GM11168 (cell line): ENCODE results near the gene APBB1IP.
"Not testable (repeated sequence)": the region's sequence is repeated elsewhere in the genome, so short reads cannot be mapped to it uniquely, and the experiment has no call there.

Experiments used
- in situ Hi-C: fragments of 300-500 bp; cut with MboI; formaldehyde crosslinking; loops from one replicate; pipeline ENCODE4 v1.12.0; 2022; ENCODE audit warnings: low sequenced_read_pairs; ENCODE audit not compliant: unreplicated experiment

The APBB1IP gene

DNA sequence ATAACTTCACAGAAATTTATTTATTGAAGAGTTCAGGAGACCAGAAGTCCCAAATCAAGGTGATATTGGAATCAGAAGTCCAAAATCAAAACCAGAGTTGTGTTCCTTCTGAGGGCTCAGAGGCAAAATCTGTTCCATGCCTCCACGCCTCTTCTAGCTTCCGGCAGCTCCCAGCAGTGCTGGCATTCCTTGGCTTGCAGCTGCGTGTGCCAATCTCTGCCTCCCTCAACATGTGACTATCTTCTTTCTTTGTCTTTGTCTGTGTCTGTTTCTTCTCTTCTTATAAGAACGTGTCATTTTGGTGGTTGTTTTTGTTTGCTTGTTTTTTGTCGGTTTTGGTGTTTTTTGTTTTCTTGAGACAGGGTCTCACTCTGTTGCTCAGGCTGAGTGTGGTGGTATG, 116.1 kb downstream of the APBB1IP start:
- in situ Hi-C loops = loop anchor here (10.0 kb wide), 1 partner anchor 219 kb away; no protein-coding TSS in a partner anchor

DNA sequence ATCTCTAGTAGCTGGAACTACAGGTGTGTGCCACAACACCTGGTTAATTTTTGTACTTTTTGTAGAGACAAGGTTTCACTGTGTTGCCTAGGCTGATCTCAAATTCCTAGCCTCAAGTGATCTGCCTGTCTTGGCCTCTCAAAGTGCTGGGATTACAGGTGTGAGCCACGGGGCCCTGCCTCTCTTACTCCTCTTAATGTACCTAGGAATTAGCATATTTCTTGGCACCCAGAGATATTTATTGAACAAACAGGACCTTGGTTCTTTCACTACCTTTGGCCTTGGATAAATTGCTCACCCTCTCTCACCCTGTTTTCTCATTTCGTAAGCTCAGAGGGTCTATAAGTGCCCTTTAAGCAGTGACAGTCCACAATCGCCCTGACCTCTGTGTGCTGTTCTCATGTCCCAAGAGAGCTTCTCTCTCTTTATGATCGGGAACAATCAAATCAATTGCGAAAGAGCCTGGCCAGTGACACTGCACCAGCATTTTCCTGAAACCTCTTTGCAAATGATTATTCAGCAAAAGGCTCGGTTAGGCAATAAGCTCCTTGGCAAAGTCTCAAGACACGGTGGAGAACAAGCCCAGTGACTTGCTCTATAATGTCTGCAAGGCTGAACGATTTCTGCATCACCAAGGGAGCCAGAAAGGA, 117.7 kb downstream of the APBB1IP start:
- in situ Hi-C loops = loop anchor here (10.0 kb wide), 1 partner anchor 221 kb away; no protein-coding TSS in a partner anchor

DNA sequence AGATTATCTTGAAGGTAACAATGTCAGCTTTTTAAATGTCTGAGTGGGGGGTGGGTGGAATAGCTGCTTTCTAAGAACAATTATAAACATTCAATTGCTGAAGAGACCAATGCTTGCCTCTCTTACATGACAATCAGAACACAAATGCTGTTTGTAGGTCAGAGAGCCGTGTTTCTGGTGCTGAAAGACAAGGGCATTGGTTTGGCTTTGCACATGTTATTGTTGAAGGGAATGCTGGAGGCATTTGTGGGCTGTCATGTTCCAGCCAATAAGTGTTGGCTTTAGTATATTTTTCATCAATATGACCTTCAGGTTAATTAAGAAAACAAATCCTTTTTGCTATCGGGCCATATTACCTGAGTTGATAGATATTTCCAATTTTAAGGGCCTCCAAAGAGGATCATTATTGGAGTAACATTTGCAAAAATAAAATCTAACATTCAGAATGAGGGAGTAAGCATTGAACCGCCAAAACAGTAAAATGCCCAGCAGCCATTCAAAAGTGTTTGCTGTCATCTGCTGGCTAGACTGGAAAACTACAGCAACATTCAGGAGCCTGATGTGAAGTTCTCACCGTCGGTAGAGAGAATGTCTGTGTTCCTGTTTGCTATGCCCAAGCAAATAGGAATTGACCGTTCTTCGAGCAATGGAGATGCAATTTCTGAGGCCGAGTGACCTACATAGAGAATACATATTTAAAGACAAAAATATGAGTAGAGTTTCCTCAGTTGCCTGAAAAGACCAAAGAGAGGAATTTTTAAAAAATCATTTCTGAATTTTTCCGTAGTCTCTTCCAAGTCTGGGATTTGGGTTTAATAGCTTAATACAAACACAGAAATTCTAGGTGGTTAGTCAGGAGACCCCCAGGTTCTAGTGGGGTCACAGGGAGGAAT, 118.9 kb downstream of the APBB1IP start:
- in situ Hi-C loops = loop anchor here (10.0 kb wide), 1 partner anchor 222 kb away; no protein-coding TSS in a partner anchor

DNA sequence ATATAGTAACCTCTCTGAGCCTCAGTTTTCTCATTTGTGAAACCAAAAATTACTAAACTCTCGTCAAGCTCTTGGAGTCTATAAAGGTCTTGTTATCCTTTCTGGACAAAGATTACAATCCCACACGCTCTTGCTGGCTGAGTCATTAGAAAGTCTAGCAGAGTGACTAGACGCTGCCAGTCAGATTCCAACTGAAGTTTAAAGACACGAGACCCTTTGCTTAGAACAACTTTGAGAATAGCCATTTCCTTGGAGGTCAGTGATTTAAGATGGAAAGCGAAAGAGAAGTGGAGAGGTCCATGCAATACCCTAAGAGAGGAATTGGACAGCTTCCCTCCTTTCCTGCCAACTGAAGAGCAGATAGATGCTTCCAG, 119.5 kb downstream of the APBB1IP start:
- in situ Hi-C loops = loop anchor here (10.0 kb wide), 1 partner anchor 223 kb away; no protein-coding TSS in a partner anchor

DNA sequence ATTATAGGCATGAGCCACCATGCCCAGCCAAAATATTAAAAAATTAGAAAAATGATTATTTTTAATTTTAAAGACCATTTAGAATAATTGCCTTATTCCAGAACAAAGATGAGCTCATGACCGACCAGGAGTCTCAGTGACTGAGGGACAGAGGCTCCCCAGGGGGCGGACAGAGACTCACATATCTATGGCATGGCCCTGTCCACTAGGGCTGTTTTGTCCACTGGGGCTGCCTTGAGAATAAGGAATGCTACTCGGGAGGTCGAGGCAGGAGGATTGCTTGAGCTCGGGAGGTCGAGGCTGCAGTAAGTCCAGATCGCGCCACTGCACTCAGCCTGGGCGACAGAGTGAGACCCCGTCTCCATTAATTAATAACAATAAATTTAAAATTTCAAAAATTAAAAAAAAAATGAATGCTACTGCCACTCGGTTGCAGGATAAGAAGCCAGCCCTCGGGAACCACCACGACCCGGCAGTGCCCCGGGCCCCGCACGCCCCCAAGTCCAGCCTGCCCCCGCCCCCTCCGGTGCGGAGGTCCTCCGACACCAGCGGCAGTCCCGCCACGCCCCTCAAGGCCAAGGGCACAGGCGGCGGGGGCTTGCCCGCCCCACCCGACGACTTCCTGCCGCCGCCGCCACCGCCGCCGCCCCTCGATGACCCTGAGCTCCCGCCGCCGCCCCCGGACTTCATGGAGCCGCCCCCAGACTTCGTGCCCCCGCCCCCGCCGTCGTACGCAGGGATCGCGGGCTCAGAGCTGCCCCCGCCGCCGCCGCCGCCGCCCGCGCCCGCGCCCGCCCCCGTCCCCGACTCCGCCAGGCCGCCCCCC, 128.6 kb downstream of the APBB1IP start:
- in situ Hi-C loops = no loop called here

DNA sequence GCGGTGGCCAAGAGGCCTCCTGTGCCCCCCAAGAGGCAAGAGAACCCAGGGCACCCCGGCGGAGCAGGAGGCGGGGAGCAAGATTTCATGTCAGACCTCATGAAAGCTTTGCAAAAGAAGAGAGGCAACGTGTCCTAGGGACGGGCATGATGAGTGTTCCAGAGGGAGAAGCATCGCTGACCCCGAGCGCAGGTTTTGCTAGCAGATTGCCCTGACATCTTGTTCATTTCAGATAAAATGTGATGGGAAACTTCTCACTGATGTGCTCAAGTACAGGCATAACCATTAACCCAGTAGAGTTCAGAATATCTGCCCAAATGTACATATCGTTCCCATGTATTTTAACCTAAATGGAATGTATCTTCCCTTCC, 129.2 kb downstream of the APBB1IP start:
- in situ Hi-C loops = no loop called here

DNA sequence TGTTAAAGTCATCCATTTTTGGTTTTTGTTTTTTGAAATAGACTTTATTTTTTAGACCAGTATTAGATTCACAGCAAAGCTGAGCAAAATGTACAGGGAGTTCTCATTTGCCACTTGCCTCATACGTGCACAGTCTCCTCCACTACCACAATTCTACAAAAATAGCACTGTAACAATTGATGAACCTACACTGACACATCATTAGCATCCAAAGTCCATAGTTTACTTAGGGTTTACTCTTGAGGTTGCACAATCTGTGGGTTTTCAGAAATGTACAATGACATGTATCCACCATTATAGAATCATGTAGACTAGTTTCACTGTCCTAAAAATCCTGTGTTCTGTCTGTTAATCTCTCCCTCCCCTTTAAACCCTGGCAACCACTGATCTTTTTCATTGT, 133.5 kb downstream of the APBB1IP start:
- in situ Hi-C loops = no loop called here

DNA sequence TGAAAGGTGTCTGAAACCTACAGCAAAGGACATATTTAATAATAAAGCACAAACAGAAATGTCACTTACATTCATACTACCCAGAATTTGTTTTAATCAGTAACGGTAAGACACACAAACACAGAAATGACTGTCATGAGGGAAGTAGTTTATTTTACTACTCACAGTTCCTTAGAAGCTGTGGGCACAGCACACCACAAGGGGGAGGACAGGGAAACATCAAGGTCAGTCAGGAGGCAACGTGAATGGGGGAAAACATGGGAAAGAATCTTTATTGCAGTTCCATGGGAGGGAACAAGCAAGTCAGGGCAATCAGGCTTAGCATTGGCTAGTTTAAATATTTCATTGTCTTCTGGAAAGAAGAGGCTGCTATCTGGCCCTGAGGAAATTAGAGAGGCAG, 135.5 kb downstream of the APBB1IP start:
- in situ Hi-C loops = no loop called here

DNA sequence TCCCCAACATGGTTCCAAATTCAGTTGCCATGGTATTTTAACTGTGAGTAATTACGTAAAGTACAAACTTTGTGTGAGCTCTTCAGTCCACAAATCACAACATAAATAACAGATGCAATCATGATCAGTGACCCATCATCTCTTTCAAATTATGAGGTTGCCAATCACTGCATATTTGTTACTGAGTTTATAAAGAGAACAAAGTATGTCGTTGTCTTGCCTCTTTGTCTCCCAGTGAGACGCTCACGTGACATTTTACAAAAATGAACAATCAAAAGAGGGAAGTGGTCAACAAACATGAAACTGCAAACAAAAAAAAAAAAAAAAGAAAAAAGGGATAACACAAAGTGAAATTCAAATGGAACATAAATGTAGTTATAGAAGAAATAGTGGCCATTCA, 136.6 kb downstream of the APBB1IP start:
- in situ Hi-C loops = no loop called here

DNA sequence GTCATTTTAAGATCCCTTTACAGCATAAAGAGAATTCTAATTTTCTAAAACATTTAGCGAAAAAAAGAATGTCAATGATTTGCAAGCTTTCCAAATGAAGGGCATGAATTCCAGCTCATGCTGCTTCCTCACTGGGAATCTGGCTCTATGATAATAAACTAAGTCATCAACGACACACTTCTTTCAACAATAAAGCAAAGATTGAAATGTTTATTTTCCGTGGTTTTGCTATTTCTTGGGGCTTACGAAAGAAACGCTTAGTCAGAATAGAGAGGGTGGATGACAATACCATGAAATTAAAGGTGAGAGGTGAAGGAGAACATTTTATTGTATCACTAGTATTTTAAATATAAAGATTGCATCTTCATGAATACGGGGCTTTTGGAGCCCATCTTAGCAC, 140.2 kb downstream of the APBB1IP start:
- in situ Hi-C loops = not testable (repeated sequence)

DNA sequence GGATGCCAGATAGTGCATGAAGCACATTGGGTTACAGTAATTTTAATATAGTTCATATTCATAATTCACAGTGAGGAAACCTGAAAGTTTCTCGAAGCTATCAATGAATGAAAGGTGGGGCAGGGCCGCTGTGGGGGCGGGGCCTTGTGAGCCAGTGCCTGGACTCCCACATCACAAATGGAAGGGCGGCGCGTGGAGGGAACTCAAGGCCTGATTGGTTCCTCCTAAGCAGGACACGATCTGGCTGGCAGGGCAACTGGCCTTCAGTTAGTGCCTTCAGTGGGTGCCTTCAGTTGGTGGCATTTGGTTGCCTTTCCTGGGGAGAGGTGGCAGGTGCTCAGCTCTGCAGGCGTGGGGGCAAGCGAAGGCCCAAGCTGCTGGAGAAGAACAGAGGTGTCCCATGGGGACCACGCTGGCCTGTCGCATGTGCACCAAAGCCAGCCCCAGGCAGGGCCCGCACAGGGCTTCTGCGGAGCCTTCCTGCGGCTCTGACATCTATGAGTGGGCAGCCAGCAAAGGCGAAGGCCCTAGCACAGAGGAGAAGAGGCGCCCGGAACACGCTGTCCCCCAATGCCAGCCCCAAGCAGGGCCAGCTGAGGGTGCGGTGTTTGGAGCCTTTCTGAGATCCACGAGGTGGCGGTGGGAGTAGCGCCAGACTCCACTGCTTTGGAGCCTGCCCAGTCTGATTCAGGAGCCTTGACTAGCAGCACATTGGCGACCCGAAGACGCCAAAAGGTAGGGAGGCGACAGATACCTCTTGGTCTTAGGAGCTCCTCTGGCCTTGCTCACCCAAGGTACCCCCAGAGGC, 141.3 kb downstream of the APBB1IP start:
- in situ Hi-C loops = no loop called here

DNA sequence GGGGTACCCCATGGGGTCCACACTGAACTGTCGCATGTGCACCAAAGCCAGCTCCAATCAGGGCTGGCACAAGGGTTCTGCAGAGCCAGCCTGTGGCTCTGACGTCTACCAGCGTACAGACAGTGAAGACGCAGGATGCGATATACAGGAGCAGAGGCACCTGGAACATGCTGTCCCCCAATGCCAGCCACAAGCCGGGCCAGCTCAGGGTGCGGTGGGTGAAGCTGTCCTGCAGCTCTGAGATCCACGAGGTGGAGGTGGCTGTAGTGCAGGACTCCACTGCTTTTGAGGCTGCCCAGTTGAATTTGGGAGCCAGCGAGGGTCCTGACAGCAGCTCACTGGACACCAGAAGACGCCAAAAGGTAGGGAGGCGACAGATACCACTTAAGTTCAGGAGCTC, 148.1 kb downstream of the APBB1IP start:
- in situ Hi-C loops = no loop called here

DNA sequence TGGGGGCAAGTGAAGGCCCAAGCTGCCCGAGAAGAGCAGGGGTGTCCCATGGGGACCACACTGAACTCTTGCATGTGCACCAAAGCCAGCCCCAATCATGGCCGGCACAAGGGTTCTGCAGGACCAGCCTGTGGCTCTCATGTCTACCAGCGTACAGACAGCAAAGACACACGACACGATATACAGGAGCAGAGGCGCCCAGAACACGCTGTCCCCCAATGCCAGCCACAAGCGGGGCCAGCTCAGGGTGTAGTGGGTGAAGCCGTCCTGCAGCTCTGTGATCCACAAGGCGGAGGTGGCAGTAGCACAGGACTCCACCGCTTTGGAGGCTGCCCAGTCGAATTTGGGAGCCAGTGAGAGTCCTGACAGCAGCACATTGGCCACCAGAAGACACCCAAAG, 150.5 kb downstream of the APBB1IP start:
- in situ Hi-C loops = no loop called here

DNA sequence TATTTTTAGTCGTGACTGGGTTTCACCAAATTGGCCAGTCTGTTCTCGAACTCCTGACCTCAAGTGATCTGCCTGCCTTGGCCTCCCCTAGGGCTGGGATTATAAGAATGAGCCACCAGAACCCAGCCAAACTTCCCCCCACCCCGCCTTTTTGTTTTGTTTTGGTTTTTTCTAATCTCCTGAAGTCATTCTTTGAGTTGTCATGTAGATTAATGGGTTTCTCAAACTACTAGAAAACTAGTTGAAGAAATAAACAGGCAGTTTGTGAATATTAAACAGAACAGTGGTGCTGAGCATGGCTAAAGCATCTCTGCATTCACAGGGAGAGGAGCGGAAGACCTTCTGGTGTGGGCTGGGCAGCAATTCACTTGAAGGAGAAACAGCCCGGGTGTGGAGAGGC, 151.7 kb downstream of the APBB1IP start:
- in situ Hi-C loops = not testable (repeated sequence)

DNA sequence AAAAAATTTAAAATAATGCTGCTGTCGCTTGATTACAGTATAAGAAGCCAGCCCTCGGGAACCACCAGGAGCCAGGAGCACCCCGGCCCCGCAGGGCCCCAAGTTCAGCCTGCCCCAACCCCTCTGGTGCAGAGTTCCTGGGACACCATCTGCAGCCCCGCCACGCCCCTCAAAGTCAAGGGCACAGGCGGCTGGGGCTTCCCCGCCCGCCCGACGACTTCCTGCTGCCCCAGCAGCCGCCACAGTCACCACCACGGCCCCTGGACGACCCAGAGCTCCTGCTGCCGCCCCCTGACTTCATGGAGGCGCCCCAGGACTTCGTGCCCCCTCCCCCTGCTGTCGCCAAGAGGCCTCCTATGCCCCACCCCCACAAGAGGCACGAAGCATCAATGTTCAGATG, 155.8 kb downstream of the APBB1IP start:
- in situ Hi-C loops = no loop called here

DNA sequence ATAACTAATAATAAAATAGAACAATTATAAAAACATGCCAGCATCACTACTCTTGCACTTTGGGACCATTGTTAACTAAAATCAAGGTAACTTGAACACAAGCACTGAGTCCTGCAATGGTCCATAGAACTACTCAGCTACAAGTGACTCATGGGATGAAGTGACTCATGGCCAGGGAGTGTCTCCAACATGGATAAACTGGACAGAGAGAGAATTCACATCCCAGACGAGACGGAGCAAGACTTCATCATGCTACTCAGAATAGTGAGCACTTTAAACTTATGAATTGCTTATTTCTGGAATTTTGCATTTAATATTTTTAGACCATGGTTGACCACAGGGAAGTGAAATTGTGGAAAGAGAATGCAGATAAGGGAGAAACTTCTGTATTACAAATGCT, 165.1 kb downstream of the APBB1IP start:
- in situ Hi-C loops = not testable (repeated sequence)

DNA sequence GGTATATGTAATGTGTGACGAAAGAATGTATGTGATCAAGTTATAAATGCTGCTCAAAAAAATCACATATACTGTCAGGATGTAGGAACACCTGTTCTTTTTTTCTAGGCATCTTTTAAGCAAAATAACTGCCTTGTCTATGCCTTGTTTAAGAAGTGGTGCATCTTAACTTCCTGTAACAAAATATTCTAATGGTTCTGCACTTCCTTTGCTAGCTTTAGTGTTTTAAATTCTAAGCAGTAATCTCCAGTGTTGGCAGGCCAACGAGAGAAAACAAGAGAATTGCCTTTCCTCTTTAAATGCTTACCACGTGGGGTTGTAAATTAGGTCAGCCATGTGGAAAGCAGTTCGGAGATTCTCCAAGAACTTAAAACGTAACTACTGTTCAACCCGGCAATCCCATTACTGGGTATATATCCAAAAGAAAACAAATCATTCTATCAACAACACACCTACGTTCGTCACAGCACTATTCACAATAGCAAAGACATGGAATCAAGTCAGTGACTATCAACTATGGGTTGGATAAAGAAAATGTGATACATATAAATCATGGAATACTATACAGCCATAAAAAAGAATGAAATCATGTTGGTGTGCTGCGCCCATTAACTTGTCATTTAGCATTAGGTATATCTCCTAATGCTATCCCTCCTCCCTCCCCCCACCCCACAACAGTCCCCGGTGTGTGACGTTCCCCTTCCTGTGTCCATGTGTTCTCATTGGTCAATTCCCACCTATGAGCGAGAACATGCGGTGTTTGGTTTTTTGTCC, 166.4 kb downstream of the APBB1IP start:
- in situ Hi-C loops = not testable (repeated sequence)

DNA sequence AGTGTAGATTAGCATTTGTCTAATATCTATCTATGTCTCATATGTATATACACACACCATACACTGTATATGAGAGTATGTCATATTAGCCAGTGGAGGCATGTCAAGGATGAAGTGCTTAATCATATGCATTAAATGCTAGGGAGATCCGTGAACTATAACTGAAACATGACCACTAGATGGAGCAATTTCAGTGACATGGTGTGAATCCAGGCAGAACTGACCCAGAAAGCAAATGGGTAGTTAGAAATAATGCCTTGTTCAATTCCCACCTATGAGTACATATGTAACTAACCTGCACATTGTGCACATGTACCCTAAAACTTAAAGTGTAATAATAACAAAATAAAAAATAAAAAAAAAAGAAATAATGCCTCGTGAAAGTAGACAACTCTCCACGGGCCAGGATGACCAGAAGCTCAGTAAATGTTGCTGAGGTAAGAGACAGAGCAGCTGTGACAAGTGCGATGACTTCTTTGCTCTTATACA, 168.3 kb downstream of the APBB1IP start:
- in situ Hi-C loops = not testable (repeated sequence)
